Bone marrow (tissue), 2 donors: ENCODE data around the gene PAPOLG.
"Not testable (repeated sequence)": the region's sequence is repeated elsewhere in the genome, so short reads cannot be mapped to it uniquely, and the experiment has no call there.

Experiments used
- DNase-seq, 2 donors: peaks; one replicate each; lab custom pipeline; 2025; lab: John Stamatoyannopoulos, UW

PAPOLG gene

DNA sequence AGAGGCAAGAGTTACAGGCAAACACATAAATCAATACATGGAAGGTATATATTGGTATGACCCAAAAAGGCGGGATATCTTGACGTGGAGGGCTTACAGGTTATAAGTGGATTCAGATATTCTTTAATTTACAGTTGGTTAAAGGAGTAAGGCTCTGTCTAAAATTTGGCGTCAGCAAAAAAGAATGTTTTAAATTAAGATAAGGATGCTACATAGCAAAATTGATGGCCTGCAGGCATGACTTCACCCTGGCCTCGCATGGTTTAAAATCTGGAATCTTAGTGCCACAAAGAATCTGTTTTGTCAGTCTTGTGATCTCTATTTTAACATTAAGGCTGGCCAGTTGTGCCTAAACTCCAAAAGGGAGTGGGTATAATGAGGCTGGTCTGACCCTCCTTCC is 66.9 kb downstream of the PAPOLG start:
- no peak for DNase-seq

DNA sequence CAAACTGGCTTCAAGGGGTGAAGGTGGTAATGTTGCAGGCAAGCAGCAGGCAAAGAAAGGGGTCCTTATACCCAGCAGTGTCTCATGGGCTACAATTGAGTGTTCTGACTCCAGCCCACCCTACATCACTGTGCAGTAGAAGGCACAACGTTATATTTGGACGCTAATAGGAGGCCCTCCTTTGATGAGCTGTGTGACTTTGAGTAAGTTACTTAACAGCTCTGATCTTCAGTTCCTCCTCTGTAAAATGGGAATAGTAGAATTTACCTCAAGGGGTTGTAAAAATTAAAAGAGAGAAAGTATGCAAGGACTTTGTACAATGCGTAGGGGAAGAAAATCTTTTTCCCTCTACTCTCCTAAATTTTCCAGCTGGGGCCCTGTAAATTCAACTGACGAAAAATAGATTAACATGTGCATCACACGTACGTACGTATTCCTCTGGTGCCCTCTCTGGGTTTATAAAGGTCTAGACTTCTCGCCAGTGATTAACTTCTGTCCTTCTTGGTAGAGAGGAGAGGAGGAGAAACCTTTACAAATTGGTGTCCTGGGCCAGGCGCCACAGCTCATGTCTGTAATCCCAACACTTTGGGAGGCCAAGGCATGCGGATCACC is 67.7 kb downstream of the PAPOLG start:
- DNase-seq = no peak

DNA sequence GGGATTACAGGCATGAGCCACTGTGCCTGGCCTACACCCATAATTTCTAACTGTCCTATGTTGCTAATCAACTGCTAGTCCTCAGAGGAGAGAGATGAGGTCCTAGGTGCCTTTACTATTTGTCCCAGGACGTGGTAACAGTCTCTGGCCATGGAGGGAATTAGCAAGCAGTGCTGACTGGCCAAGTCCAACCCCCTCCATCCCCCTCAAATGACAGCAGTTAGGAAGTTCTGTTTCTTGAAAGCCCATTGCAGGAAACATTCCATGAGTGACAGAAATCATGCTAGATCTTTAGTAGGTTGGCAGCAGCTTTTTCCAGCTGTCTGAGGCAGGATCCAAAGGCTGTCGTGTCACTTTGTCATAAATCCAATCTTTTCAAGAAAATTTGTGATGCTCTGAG is 69.6 kb downstream of the PAPOLG start:
- DNase-seq = no peak

- no peak for DNase-seq
These were observed 70.0 kb downstream of the PAPOLG start for GRCh38 chr2:60826111-60826510.

DNA sequence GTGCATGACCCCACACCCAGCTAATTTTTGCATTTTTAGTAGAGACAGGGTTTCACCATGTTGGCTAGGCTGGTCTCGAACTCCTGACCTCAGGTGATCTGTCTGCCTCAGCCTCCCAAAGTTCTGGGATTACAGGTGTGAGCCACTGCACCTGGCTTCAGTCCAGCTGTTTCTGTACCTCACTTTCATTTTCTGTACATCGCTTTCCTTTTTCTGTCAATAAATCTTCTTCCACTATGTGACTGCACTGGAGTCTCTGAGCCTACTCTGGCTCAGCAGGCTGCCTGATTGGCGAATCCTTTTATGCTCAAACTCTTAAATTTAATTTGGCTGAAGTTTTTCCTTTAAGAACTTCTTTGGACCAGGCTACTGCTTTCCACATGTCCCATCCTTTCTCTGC is 70.8 kb downstream of the PAPOLG start:
- DNase-seq = not testable (repeated sequence)

DNA sequence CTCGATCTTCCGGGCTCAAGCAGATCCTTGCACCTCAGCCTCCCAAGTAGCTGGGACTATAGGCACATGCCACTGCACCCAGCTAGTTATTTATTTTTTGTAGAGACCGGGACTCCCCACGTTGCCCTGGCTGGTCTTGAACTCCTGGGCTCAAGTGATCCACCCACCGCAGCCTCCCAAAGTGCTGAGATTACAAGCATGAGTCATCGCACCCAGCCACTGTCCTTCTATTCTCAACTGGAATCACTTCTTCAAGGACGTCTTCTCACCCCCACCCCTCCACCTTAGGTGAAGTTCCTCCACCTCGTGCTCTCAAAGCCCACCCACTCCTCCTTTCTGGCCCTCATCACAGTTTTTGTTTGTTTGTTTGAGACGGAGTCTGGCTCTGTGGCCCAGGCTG is 71.3 kb downstream of the PAPOLG start:
- no peak for DNase-seq

GRCh38 chr2:60830991-60831390 is 74.9 kb downstream of the PAPOLG start:
- no peak for DNase-seq

DNA sequence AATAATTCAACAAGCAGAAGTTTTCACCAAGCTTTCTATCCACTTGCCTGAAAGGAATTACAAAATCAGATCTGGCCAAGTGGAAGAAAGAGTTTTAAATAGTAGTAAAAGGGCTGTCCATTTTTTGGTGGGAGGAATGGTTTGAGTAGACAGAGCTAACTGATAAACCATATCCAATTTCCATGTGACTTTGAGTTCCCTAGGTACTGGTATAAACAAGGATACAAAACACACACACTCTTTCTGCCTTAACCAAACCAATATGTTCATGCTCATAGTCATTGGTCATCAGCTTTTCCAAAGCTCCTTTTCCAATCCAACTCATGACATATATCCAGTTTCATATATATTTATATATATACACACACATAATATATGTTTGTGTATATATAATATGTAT is 75.9 kb downstream of the PAPOLG start:
- DNase-seq = no peak

DNA sequence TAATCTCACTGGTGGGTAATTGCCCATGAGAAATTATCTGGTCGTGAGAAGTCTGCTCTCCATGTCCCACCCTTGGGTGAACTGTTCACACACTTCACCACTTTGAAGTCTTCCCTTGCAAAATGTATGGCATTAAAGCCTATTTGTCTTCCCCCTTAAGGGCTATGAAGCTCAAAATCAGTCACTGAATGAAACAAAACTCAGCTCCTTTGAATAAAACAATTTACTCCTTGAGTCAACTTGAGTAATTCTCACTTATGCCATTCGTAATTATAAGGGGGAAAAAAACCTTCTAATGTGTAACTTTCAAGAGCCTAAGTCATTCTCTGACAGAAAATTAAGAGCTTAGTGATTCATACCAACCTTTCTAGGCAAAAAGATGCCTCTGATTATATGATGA is 76.6 kb downstream of the PAPOLG start:
- DNase-seq = no peak

GRCh38 chr2:60834270-60834717 is 78.2 kb downstream of the PAPOLG start:
- DNase-seq = no peak

DNA sequence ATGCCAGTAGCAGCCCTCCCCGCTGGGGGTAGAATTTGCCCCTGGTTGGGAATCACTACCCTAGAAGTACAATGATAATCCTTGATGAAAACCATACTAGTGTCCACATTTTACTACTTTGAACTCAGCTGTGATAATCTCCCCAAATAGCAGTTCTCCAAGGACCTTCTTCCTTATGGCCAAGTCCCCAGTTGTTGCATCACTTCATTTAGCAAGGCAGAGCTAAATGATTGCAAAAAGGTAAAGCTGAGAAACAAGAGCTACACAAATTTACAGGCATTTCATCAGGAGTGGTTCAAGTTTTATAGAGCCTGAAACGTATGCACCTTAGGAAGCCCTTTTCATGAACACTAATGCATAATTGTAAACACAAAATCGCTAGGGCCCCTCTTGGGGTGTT is 80.4 kb downstream of the PAPOLG start:
- no peak for DNase-seq

GRCh38 chr2:60837123-60837522 is 81.1 kb downstream of the PAPOLG start:
- DNase-seq = no peak

- no peak for DNase-seq
These were observed 82.4 kb downstream of the PAPOLG start for GRCh38 chr2:60838481-60838880.

- DNase-seq = no peak
These were observed 83.2 kb downstream of the PAPOLG start for GRCh38 chr2:60839126-60839813.

- no peak for DNase-seq
These were observed 84.8 kb downstream of the PAPOLG start for GRCh38 chr2:60840880-60841279.

DNA sequence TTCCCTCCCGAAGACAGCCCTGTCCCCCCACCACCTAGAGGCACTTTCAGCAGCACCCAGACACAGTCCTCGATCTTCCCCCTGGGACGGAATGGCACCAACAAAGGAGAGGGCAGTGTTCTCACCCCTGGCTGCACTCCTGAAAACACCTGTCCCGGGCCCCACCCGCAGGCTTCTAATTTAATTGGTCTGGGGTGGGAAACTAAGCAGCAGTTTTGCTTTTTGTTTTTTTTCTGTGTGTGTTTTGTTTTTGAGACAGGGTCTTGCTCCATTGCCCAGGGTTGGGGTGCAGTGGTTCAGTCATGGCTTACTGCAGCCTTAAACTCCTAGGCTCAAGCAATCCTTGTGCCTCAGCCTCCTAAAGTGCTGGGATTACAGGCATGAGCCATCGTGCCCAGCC is 86.9 kb downstream of the PAPOLG start:
- DNase-seq = no peak

DNA sequence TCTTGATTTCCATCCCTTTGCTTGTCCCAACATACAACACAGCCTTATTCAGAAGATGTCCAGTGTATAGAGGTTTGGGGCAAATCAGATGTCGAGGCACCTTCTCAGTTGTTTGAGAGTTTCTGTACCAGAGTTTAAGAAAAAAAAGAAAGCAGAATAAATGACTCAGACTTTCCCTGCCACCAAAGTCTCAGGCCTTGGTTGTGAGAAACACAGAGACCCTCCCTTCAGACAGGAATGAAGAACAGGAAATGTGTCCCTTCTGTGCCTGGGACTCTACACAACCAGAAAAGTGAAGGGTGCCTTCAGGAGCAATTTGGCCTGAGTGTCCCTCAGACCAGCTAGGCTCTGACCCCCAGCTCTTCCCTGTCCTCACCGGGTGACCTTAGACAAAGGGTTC is 88.0 kb downstream of the PAPOLG start:
- DNase-seq = peak in 1 of 2 donors; percentile 41

- DNase-seq = no peak
These were observed 91.8 kb downstream of the PAPOLG start for GRCh38 chr2:60847854-60848253.
